ENCODE data around the gene CCNL1. TPM values are rescaled to one million over a fixed set of nuclear protein-coding genes. Genes with fewer than 3 reads are reported as not detected.

Gene CCNL1
- total RNA-seq, 4 donors from 2014 or later = 309 to 477 (median 414) TPM

- Histone ChIP-seq H3K36me3 (no peaks in the 10 kb centered on the region), H3K27me3 (no peaks in the 10 kb centered on the region), H3K27ac (peak overlapping the region; percentile 77 to 94 (median 86)), H3K4me1 (peaks cover 9 to 47% (median 15%) of the 10 kb centered on the region in 4 donors), H3K4me3 (no peak overlapping the region), H3K9me3 (no peaks in the 10 kb centered on the region)
- peak; percentile 51 to 70 (median 59) for DNase-seq
- TF ChIP-seq CTCF (IDR thresholded peaks at IDR 0.05) (no peak), POLR2A (IDR thresholded peaks at IDR 0.05) (no peak)
Measured at GRCh38 chr3:157127831-157128767, 31.8 kb downstream of the CCNL1 start.

- H3K27ac ChIP-seq = peak overlapping the region in 2 of 4 donors; percentile 77 to 79
- H3K27me3 ChIP-seq = no peaks in the 10 kb centered on the region
- no peak for TF ChIP-seq CTCF (IDR thresholded peaks at IDR 0.05)
- no peak for TF ChIP-seq POLR2A (IDR thresholded peaks at IDR 0.05)
- H3K36me3 ChIP-seq = no peaks in the 10 kb centered on the region
- H3K9me3 ChIP-seq = no peaks in the 10 kb centered on the region
- H3K4me1 ChIP-seq = peaks cover 9 to 55% (median 15%) of the 10 kb centered on the region in 4 donors
- no peak for DNase-seq
- no peak overlapping the region for H3K4me3 ChIP-seq
Measured at GRCh38 chr3:157127268-157127667, 32.7 kb downstream of the CCNL1 start.

GRCh38 chr3:157126365-157126764 lies 33.6 kb downstream of the CCNL1 start:
- DNase-seq = no peak
- Histone ChIP-seq H3K27ac (no peak overlapping the region), H3K4me1 (peaks cover 9 to 56% (median 15%) of the 10 kb centered on the region in 4 donors), H3K27me3 (no peaks in the 10 kb centered on the region), H3K36me3 (no peaks in the 10 kb centered on the region), H3K4me3 (no peak overlapping the region), H3K9me3 (no peaks in the 10 kb centered on the region)
- TF ChIP-seq CTCF (IDR thresholded peaks at IDR 0.05) (no peak), POLR2A (IDR thresholded peaks at IDR 0.05) (no peak)

- no peaks in the 10 kb centered on the region for H3K27me3 ChIP-seq
- no peak for DNase-seq
- no peak overlapping the region for H3K4me3 ChIP-seq
- no peaks in the 10 kb centered on the region for H3K36me3 ChIP-seq
- H3K27ac ChIP-seq = peak overlapping the region in 1 of 4 donors; percentile 64
- no peak for TF ChIP-seq CTCF (IDR thresholded peaks at IDR 0.05)
- TF ChIP-seq POLR2A (IDR thresholded peaks at IDR 0.05) = no peak
- H3K9me3 ChIP-seq = no peaks in the 10 kb centered on the region
- H3K4me1 ChIP-seq = peaks cover under 1 to 52% (median 9%) of the 10 kb centered on the region in 4 donors
Measured at GRCh38 chr3:157125101-157125500, 34.8 kb downstream of the CCNL1 start.

- H3K4me1 ChIP-seq = peaks cover 0 to 40% (median 5%) of the 10 kb centered on the region in 4 donors
Measured at GRCh38 chr3:157123621-157124020, 36.3 kb downstream of the CCNL1 start.

More at GRCh38 chr3:157123621-157124020, 36.3 kb downstream of the CCNL1 start:
- TF ChIP-seq CTCF (IDR thresholded peaks at IDR 0.05) = no peak
- no peak for TF ChIP-seq POLR2A (IDR thresholded peaks at IDR 0.05)
- H3K27ac ChIP-seq = no peak overlapping the region
- no peaks in the 10 kb centered on the region for H3K36me3 ChIP-seq
- H3K4me3 ChIP-seq = no peak overlapping the region
- H3K9me3 ChIP-seq = no peaks in the 10 kb centered on the region
- H3K27me3 ChIP-seq = no peaks in the 10 kb centered on the region
- DNase-seq = no peak

Measured in Peyer's patch (tissue), 4 donors.